CD1c-positive myeloid dendritic cell (primary cell): ENCODE results near the gene MAPK11.
A peak's percentile ranks its signal among the peaks of the same experiment; 100 is the strongest.

ENCODE experiments used
- DNase-seq: peaks from one replicate; pipeline ENCODE4 v3.0.0-alpha.2; 2016; ENCODE audit errors: extremely low spot score

The MAPK11 gene

DNA sequence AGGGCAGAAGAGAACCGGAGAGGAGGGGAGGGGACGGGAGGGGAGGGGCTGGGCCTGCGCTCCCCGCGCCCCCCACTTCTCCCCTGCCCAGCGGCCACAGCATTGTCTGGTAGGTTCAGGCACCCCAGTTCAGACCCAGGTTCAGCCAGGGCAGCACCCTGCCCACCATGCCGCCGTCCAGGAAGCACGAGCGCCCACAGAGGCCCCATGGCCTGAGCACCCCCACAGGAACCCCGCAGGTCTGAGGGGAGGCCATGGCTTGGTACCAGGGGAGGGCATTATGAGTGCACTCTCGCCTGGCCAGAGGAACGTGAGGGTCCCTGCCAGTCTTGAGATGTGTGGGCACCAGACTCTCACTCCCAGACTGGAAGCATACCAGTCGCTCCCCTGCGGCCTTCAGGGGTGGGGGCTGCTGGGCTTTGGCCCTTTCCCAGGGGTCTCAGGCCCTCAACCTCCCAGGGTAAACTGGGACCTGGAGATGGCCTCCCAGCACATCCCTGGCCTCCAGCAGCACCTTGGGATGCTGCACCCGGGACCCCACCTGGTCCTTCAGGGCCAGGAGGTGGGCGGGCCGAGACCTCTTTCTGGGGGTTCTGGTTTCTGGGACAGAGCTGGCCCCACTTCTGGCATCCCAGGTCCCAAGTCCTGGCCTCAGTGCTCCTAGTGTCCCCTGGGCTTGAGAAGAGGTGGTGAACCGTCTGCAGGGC lies 37.9 kb upstream of the MAPK11 start:
- DNase-seq, result peak; percentile 64

DNA sequence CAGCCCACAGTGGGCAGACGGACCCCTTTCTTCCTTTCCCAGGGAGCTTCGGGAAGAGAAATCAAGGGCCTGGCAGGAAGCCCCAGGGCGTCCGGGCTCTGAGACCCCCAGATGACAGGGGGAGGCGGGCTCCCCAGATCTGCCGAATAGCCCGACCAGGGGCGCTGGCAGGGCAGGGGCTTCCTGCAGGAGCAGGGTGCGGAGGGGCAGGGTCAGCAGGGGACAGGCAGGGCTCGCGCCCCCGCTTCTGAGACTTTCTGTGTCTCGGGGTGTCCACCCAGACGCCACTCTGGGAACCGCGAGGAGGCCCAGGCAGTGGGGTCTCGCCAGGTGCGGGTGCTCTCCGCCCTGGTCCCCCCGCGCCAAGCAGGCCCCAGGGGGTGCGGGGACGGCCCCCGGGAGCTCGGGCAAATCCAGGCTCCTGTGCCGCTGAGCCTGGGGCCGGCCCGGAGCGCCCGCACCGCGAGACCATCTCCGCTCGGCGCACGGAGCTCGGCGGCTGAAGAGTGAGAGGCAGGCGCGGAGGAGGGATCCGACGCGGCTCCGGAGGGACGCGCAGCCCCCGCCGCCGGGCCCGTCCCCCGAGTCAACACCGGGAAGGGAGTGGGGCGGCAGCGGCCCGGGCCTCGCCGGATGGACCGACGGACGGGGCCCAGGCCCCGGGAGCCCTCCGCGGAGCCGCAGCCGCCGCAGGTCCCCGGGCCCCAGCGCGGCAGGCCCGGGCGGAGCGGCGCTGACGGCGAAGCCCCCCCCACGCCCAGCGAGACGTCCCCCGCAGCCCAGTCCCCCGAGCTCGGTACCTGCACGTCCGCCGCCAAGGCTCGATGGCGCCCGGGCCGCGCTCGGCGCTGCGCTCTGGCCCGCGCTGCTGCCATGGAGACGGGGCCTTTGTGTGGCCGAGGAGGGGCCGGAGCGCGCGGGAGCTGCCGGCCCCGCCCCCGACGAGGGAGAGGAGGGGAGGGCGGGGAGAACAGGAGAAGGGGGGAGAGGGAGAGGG lies 36.9 kb upstream of the MAPK11 start, which contains the start of gene PLXNB2:
Gene PLXNB2, minus strand, starts transcription at position 894 of the 997 bp plus-strand sequence. CDS start 17,062 bp downstream, outside the sequence.
- peak; percentile 74 for DNase-seq

DNA sequence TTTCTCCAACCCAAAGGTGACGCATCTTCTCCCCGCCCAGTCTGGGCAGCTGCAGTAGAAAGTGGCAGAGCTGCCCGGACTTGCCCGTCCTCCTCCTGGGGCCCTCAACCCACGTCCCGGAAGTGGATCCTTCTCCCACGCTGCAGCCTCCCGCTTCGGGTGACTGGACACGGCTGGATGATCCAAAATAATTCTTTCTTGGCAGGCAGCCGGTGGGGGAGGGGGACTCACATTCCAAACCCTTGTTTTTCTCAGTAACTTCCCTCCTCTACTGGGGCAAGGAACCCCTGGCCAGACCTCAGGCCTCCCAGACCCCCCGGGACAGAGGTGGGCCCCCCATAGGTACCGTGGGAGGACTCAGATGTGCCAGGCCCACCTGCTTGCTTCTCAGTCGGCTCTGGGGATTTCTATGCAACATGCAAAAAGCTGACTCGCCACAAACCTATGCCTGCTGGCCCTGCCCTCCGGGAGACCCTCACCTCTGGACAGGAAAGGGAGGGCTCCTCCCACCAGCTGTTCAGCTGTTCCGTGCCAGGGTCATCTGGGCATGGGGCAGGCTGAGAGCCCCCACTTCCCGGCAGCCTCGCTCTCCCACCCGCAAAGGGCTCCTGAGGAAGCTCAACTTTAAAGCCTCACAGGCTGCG lies 35.9 kb upstream of the MAPK11 start:
- DNase-seq, result peak; percentile 95

DNA sequence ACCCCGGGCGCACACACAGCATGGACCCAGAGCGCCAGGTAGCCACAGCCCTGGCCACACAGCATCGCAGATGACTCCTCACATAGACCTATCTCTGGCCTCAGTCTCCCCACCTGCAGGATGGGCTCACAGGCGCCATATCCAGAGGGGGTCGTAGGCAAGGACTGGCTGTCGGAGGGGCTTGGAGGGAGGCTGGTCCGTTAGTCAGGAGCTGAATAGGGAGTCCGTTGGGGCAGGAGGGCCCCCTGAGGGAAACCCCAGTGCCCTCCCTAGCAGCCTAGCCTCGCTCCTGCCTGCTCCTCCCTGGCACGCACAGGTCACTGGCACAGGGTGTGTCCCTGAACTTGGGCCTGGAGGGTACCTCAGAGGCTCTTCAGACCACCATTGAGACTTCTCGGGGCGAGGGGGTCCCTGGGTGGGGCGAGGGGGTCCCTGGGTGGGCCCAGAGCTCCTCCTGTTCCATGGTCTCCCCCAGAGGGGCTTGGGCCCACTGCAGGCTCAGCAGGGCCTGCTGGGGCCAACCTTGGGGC lies 35.3 kb upstream of the MAPK11 start:
- DNase-seq, result no peak

DNA sequence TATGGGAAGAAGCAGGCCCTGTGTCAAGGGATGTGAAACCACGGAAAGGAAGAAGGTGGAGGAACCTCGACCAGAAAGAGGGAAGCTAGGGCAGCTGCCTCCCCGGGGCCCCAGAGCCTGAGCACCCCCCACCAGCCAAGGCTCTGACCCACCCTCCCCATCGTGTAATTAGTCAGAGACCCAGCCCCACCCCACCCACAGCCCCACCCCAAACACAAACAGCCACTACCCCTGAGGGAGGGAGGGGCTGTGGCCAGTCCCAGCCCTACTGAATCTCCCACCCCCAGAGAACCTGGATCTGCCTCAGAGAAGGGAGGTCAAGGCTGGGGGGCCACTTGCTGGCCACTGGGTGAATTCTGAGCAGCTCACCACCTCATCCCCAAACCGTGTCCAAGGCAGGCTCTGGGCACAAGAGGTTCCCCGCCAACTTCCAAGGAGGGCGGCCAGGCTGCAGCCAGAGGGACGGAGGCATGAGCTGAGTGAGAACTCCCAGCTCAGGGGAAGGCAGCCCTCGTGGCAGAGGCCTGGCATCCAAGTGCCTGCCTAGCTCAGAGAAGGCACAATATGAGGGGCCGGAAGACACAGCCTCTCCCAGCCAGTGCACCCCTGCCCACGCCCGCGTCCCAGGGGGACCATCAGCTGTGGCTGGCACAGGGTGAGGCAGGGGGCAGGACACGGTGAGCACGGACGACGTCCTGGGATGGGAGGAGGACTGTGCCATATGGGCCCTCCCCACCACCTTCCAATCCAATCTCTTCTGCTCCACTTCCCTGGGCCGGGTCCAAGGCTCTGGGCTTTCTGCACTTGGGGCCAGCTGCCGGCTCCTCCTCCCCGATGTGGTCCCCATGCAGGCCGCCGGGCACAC lies 34.6 kb upstream of the MAPK11 start:
- DNase-seq, result peak; percentile 82

DNA sequence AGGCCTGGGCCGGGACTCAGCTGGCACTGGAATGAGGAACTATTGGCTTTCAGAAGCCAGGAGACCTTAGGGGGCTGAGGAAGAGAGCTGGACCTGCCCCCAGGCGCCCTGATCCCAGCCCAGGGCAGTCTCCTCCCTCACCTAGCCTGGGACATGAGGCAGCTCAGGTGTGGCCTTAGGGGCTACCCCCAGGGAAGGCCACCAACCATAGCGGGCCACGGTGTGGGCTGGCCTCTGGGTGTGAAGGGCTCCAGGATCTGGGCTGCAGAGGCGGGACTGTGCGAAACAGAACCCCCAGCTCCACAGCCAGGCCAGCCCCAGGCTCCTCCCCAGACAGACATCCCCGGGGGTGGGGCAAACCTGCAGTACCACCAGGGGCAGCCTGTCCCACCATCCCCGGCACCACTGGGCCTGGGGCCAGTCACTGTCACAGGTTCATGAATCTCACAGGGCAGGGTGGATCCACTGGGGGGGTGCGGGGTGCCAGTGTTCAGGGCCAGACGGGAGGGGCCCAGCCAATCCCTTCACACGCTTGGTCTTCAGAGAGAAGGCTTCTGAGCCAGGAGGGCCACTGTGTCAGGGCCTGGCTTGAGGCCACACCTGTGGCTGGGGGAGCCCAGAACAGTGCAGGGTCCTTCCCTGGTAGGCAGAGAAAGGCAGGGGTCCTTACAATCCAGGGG lies 33.8 kb upstream of the MAPK11 start:
- peak; percentile 77 for DNase-seq

DNA sequence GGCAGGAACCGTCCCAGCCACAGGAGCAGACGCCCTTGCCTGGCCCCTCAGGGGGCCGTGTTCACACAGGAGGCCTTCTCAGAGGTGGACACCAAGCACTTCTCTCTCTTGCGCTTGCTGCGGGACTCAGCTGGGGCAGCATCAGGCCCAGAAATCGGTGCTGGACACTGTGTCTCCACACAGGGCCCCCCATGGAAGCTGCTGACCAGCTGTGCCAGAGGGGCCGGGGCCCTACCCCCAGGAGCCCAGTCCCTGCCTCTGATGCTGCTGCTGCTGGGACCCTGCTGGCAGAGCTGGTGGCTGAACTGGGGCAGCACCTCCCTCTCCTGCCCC lies 33.3 kb upstream of the MAPK11 start:
- no peak for DNase-seq

DNA sequence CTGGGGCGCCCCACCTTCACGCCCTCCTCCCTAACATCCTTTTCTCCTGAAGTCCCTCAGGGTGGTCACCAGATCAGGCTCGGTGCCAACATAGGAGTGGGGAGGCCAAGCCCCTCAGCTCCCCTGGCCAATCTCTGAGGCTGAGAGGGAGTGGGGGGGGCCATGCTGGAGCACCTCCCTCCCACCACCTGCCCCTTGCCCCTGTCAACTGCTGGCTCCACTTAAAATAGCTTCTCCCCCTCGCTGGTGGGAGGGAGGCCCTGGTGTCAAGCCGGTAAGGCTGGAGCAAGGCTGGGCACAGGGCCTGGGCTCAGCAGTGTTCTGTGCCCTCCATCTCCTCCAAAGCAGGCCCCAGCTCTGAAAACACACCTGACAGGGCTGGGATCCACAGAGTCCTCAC lies 32.4 kb upstream of the MAPK11 start:
- DNase-seq, result no peak

DNA sequence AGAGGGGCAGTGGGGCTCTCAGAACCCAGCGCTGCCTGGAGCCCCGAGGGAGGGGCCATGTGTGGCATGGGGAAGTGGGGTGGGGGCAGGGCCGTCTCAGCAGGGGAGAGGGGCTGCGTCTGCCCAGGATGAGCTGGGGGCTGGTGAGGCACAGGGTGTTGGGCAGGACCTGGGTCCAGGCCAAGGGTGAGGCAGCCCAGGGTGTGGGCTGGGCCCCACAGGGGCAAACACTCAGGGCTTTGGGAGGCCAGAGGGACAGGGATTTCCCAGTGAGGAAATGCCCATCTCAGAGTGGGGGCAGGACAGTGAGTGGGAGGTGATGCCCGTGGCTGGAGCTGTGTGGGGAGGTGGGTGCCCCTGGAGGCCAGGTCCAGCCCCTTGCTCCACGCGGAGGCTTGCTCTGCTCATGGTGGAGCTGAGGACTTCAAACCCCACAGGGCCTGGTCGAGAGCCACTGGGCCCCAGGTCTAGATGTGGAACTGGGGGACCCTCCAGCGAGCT lies 31.9 kb upstream of the MAPK11 start:
- DNase-seq, result peak; percentile 48

DNA sequence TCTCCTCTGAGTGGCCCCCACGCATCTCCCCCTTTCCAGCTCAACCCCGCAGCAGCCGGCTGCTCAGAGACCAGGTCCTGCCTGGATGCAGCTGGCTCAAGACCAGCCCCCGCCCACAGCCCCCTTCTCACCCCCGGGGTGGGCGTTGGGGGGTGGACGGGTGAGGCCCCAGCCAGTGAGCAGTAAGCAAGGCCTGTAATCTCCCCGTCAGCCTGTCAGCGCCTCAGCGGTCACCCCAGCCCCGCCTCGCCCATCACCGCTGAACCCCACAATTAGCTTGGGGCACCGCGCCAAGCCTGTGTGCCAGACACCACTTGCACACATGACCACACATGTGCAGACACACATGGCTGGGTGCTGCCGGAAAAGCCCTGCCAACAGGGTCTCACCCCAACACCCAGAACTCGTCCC lies 31.4 kb upstream of the MAPK11 start:
- no peak for DNase-seq

DNA sequence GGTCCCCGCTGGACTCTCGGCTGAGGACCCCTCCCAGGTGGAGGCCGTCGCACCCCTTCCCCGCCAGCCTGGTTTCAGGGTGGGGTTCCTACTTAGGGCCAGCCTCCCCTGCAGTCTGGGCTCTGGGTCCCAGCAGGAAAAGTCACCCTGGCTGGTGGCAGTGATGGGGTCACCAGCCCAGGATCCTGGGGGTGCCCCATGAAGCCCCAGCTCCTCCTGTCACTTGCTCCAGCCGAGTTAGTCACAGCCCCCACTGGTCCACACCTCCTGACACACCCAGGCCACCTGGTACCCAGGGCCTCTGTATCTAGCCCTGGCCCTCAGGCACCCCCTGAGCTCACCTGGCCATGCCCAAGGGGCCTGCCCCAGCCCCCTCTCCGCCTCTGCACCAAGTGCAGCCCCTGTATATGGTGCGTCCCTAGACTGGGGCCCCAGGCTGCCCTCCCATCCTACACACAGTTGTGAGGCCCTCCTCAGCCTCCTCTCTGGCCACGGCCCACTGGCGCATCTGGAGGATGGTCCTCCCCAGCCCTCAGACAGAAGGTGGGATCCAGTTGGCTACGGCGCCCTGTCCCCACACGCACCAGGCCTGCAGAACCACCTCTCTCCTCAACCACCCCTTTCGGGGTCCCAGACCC lies 30.6 kb upstream of the MAPK11 start:
- DNase-seq, result no peak

DNA sequence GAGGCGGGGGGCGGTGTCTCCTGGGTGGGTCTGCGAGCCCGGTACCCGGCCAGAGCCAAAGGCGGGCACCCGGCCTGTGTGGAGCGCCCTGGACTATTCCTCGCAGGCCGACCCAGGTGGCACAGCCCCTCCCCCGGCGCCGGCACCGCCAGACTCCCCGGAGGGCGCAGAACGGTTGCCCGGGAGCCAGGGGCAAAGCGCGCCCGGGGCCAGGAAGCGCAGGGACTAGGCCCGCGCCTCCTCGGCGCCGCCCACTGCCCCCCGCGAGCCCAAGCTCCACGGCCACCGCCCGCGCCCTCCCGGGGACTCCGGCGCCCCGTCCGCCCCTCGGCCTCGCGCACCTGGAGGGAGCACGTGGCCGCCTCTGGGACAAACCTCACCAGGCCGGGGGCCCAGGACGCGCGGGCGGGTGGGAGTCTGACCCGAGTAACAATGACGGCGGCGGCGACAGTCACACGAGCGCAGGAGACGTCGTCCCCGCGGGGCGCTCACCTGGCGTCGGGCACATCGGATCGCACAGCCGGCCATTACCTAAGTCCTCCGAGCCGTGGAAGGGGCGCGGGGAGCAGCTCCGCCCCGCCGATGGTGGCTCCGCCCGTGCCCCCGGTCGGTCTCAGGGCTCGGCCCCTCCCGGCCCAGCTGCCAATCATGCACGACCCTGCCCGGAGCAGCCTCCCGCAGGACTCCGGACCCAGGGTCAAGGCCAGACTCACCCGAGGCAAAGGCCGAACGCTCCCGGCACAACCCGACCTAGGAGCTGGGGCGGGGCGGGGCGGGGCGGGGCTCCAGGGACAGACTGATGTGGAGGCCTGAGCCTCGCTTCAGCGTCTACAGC lies 29.8 kb upstream of the MAPK11 start:
- DNase-seq, result no peak

DNA sequence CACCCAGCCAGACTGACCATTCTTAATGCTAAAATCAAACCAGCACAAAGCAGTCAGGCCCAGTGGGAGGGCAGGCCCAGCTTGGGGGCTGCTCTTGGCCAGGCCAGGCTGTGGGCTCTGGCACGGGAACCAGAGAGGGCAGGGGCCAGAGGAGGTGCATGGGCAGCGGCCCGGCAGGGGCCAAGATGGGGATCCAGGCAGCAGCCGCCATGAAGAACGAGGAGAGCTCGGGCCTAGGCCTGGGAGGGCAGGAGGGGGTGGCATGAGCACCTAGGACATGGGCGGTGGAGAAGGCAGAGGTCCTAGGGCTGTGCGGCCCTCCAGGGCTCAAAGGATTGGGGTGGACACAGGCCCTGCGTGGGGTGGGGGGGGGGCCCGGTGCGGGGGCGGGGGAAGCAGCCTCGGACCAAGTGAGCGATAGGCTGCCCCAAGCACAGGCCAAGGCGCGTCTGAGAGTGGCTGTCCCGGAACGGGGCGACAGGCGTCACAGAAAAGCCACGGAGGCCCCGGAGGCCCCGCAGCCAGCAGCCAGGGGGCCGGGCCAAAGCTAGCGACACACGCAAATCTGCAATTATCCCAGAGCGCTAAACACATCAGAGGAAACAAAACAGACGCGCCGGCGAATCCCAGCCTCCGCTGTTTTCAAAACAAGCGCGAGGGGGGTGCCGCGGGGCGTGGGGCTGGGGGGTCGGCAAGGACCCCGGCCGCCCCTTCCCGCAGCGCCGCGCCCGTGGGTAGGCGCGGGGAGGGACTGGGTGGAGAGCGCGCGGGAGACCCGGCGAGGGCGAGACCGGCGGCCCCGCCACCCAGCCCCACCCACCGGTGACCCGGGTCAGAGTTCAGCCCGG lies 29.0 kb upstream of the MAPK11 start:
- no peak for DNase-seq

DNA sequence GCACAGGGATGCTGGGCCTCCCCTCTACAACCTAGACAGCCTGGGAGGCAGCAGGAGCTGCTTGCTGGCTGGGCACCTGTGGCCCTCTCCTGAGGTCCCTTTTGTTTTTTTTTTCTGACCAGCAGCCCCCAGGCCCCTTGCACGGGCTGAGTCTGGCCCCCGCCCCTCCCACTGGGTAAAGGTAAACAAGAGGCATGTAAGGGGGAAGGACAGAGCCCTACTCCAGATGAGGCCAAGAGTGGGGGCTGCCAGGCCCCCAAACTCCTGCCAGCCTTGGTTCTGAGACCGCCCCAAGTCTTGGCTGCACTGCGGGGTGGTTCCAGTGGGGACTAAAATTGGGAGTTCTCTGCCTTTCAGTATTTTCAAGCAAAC lies 28.1 kb upstream of the MAPK11 start:
- DNase-seq, result no peak

DNA sequence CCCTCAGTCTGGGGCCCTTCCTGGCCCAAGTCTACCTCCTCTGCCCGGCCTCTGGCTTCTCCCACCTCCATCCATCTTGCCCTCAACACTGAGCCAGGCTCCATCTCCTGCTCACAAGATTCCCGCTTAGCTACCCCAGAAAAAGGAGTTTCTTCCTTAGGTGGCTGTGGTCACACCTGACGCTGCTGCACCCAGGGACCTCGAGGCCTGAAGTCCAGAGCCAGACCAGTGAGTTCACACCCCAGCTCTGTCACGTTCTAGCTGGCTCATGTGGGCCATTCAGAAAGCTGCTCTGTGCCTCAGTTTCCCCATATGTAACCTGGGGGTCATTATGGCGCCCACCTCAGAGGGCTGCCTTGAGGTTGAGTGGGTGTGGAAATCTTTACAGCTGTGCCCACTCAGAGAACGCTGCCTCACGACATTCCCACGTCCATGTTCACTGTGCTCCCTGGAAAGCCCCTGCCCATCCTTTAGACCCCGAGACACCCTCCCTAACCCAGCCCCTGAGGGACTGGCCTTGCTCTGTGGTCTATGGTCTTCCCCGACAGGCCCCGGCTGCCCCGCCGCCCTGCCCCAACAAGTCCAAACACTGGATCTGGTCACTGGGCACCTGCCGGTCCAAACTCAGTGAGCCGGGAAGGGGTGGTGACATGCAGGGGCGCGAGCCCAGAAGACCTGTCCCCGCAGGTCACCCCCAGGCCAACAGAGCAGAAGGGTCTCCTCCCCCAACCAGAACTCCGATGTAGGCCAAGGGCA lies 27.5 kb upstream of the MAPK11 start:
- no peak for DNase-seq

DNA sequence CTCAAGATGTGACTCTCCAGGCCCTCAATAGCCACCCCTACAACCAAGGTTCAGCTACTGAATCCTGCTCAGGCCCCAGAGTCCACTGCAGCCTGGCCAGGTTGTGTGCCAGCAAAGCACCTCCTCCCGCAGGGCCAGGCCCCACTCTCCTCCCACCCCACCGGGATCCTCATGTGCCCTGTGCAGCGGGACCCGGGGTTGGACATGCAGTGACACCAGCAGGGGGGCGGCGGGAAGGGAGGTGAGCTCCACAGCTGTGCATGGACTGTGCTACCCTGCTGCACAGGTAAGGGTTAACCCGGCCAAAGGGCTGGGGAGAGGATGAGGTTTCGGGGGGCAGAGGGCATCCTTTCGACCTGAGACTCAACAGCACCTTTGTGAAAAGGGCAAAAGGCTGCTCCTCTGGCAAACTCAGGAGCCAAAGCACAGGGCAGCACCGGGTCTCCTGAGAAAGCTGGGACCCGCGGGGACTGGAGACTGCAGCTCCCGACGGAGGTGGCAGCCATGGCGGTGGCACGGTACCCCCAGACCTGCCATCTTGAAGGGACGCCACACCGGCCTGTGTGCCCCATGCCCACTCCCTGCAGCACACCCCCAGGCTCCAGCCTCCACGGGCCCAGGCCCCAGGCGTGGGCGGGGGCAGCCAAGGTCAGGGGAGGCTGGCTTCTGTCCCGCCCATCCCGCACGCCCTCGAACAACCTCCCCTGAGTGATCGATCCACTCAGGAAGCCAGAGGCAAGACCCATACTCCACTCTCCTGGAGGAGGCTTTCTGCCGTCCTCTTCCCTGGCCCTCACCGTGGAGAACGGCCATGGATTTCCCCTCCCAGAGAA lies 26.7 kb upstream of the MAPK11 start:
- no peak for DNase-seq

DNA sequence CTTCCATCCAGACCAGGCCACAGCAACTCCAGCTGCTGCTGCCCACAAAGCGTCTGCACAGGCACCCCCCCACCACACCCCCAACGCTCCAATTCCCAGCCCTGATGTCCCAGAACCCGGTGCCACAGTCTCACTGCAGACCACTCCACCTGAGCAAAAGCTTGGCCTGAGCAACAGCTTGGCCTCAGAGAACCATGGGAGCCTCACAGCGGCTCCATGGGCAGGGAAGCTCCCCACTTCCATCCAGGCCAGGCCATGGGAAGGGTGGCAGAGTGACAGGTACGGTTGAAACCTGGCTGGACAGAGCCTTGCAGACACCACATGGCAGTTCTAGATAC lies 24.1 kb upstream of the MAPK11 start:
- no peak for DNase-seq
